SK-N-SH (cell line): ENCODE measurements around the gene BCAS4.

ENCODE experiments used
- EP300 ChIP-seq, 2 experiments: IDR thresholded peaks; 2 replicates each; pipeline versions ENCODE4 v1.4.0 to v1.6.1; 2012; ENCODE audit warnings: borderline replicate concordance in 1 of 2, low read depth in 1 of 2, low read length in 1 of 2
- EZH2phosphoT487 ChIP-seq: fragments of 200-600 bp; sonication (generic); IDR thresholded peaks from 2 replicates; pipeline ENCODE4 v1.6.1; 2017; ENCODE audit warnings: low read depth, mixed run types, mild to moderate bottlenecking, antibody characterized with exemption, moderate library complexity, borderline replicate concordance
- FOXM1 ChIP-seq: IDR thresholded peaks from 2 replicates; pipeline ENCODE4 v1.4.0; 2012; ENCODE audit warnings: low read depth, mild to moderate bottlenecking
- MAX ChIP-seq: IDR thresholded peaks from 2 replicates; pipeline ENCODE4 v1.4.0; 2012; ENCODE audit warnings: low read depth
- NFIC ChIP-seq: IDR thresholded peaks from 2 replicates; pipeline ENCODE4 v1.4.0; 2012; ENCODE audit warnings: borderline replicate concordance
- NRF1 ChIP-seq: IDR thresholded peaks from 2 replicates; pipeline ENCODE4 v1.6.1; 2012; ENCODE audit warnings: low read depth, mild to moderate bottlenecking, low read length
- POLR2AphosphoS5 ChIP-seq: IDR thresholded peaks from 2 replicates; pipeline ENCODE4 v1.6.1; 2012; ENCODE audit warnings: low read depth, low read length
- RAD21 ChIP-seq: IDR thresholded peaks from 2 replicates; pipeline ENCODE4 v1.6.1; 2012; ENCODE audit warnings: mild to moderate bottlenecking, low read length
- RCOR1 ChIP-seq: fragments of 150-350 bp; IDR thresholded peaks from 2 replicates; pipeline ENCODE4 v1.6.1; 2017; ENCODE audit warnings: antibody characterized with exemption, low read length
- SMC3 ChIP-seq: IDR thresholded peaks from 2 replicates; pipeline ENCODE4 v1.6.1; 2012; ENCODE audit warnings: low read depth, low read length, improper control_type of control experiment
- TEAD4 ChIP-seq: IDR thresholded peaks from 2 replicates; pipeline ENCODE4 v1.4.0; 2012; ENCODE audit warnings: mild to moderate bottlenecking, borderline replicate concordance; ENCODE audit not compliant: insufficient read depth
- USF2 ChIP-seq: fragments of 150-350 bp; IDR thresholded peaks from 2 replicates; pipeline ENCODE4 v1.6.1; 2017; ENCODE audit warnings: antibody characterized with exemption, low read length, low read depth, borderline replicate concordance
- TF ChIP-seq, protein P1 (sequence below): fragments of 200-600 bp; sonication (generic); IDR thresholded peaks from 2 replicates; pipeline ENCODE4 v1.6.1; 2017; ENCODE audit warnings: antibody characterized with exemption, mild to moderate bottlenecking, moderate library complexity
- TF ChIP-seq, protein P2 (sequence below): fragments of 150-350 bp; IDR thresholded peaks from 2 replicates; pipeline ENCODE4 v1.6.1; 2016; ENCODE audit warnings: mild to moderate bottlenecking, low read depth, low read length

GRCh38 chr20:50792708-50793574 is 1.9 kb upstream of the BCAS4 start:
- TF ChIP-seq, protein P1, sequence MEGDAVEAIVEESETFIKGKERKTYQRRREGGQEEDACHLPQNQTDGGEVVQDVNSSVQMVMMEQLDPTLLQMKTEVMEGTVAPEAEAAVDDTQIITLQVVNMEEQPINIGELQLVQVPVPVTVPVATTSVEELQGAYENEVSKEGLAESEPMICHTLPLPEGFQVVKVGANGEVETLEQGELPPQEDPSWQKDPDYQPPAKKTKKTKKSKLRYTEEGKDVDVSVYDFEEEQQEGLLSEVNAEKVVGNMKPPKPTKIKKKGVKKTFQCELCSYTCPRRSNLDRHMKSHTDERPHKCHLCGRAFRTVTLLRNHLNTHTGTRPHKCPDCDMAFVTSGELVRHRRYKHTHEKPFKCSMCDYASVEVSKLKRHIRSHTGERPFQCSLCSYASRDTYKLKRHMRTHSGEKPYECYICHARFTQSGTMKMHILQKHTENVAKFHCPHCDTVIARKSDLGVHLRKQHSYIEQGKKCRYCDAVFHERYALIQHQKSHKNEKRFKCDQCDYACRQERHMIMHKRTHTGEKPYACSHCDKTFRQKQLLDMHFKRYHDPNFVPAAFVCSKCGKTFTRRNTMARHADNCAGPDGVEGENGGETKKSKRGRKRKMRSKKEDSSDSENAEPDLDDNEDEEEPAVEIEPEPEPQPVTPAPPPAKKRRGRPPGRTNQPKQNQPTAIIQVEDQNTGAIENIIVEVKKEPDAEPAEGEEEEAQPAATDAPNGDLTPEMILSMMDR, result no peak
- no peak for TF ChIP-seq POLR2AphosphoS5
- TF ChIP-seq MAX, result no peak
- TF ChIP-seq NRF1, result no peak
- no peak for TF ChIP-seq EP300 (IDR thresholded peaks at IDR 0.05; ENCODE audit: borderline replicate concordance in 1 of 2, low read depth in 1 of 2, low read length in 1 of 2)
- no peak for TF ChIP-seq SMC3
- no peak for TF ChIP-seq RCOR1
- TF ChIP-seq EZH2phosphoT487, result no peak
- no peak for TF ChIP-seq TEAD4
- no peak for TF ChIP-seq USF2
- no peak for TF ChIP-seq RAD21
- TF ChIP-seq NFIC, result no peak
- no peak for TF ChIP-seq FOXM1
- TF ChIP-seq, protein P2, sequence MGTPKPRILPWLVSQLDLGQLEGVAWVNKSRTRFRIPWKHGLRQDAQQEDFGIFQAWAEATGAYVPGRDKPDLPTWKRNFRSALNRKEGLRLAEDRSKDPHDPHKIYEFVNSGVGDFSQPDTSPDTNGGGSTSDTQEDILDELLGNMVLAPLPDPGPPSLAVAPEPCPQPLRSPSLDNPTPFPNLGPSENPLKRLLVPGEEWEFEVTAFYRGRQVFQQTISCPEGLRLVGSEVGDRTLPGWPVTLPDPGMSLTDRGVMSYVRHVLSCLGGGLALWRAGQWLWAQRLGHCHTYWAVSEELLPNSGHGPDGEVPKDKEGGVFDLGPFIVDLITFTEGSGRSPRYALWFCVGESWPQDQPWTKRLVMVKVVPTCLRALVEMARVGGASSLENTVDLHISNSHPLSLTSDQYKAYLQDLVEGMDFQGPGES, result no peak
